Measurements from ENCODE around the gene CCDC110.

Gene CCDC110

DNA sequence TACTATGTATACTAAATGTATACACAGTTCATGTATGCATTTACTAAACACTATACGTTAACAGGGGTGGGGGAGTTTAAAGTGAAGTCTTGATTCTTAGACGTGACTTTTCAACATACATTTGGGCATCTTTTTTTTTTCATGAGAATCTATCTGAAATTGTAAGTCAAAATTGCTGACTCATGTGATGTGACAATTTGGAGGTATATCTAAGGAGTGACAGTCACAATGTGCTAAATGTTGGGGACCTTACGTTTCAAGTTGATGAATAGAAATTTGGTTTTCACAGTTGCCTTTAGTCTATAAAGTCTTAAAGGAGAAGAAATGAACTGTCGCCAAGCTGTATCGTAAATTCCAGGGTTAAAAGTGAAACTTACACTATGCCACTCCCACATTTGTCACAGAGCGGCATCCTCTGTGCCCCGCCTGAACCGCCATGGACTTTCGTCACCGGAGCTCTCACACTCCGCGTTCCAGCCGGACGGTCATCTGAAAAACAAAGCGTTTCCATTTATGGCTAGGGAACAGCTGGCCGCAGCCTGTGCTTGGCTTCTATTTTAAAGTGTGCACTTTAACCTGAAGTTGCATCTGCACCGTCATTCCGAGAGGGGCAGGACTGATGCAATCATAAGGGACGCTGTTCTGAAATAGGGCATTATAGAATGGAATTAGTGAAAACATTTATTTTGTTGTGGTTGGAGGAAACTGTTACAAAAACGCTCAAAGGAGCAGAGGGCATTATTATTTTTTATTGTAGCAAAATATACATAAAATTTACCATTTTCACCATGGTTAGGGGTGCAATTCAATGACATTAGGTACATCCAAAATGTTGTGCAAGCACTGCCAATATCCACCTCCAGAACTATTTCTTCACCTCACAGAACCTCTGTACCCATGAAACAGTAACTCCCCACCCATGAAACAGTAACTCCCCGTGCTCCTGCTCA lies 32.8 kb upstream of the CCDC110 start:
- no peak for TF ChIP-seq CTCF (IDR thresholded peaks at IDR 0.05; ENCODE audit: control extremely low read depth, extremely low read depth, low read depth, missing control alignments)
- CTCF ChIA-PET, result no interaction called here
- DNase-seq (ENCODE audit: extremely low spot score), result no peak
- POLR2A ChIA-PET, result no interaction called here

- TF ChIP-seq CTCF (IDR thresholded peaks at IDR 0.05; ENCODE audit: control extremely low read depth, extremely low read depth, low read depth, missing control alignments), result no peak
- ChIA-PET POLR2A (no interaction called here), CTCF (interaction anchor here (1.1 to 1.4 kb wide), 2 partner anchors 11 to 29 kb away, joined by 3 to 5 read pairs; no protein-coding TSS in a partner anchor)
- DNase-seq (ENCODE audit: extremely low spot score), result no peak
Measured at GRCh38 chr4:185502386-185502785, 30.9 kb upstream of the CCDC110 start.

GRCh38 chr4:185500576-185500975 lies 29.0 kb upstream of the CCDC110 start:
- ChIA-PET CTCF (no interaction called here), POLR2A (no interaction called here)
- no peak for DNase-seq (ENCODE audit: extremely low spot score)
- TF ChIP-seq CTCF (IDR thresholded peaks at IDR 0.05; ENCODE audit: control extremely low read depth, extremely low read depth, low read depth, missing control alignments), result no peak

DNA sequence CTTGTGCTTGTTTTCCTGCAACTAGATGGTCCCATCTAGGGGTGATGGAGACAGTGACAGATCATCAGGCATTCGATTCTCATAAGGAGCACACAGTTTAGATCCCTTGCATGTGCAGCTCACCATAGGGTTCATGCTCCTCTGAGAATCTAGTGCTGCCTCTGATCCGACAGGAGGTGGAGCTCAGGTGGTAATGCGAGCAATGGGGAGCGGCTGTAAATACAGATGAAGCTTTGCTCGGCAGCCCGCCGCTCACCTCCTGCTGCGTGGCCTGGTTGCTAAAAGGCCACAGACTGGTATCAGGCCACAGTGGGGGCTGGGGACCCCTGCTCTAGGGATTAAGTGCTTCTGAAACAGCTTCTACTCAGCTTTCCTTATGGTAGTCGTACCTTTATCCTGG lies 28.5 kb upstream of the CCDC110 start:
- POLR2A ChIA-PET, result no interaction called here
- DNase-seq (ENCODE audit: extremely low spot score), result no peak
- CTCF ChIA-PET, result no interaction called here
- no peak for TF ChIP-seq CTCF (IDR thresholded peaks at IDR 0.05; ENCODE audit: control extremely low read depth, extremely low read depth, low read depth, missing control alignments)

DNA sequence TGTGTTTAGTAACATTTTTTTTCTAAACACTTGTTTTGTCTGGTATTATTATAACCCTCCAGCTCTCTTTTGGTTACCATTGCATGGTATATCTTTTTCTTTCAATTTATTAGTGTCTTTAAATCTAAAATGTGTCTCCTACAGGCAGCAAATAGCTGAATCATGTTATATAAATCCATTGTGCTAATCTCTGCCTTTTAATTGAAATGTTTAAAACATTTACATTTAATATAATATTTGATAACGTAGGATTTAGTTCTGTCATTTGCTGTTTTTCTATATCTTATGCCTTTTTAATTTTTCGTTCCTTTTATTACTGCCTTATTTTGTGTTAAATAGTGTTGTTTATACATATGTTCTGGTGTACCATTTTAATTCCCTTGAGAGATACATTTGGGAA lies 17.1 kb upstream of the CCDC110 start:
- DNase-seq (ENCODE audit: extremely low spot score), result no peak
- ChIA-PET CTCF (interaction anchor here (0.9 kb wide), 2 partner anchors 10 to 25 kb away, joined by 3 to 5 read pairs; no protein-coding TSS in a partner anchor), POLR2A (no interaction called here)
- no peak for TF ChIP-seq CTCF (IDR thresholded peaks at IDR 0.05; ENCODE audit: control extremely low read depth, extremely low read depth, low read depth, missing control alignments)

- no peak for DNase-seq (ENCODE audit: extremely low spot score)
- CTCF ChIA-PET, result interaction anchor here (0.7 to 2.2 kb wide), 4 partner anchors 9 to 32 kb away, joined by 3 to 6 read pairs (median 3); partner anchors contain the start of gene CCDC110
- TF ChIP-seq CTCF (IDR thresholded peaks at IDR 0.05; ENCODE audit: control extremely low read depth, extremely low read depth, low read depth, missing control alignments), result no peak
- POLR2A ChIA-PET, result no interaction called here
Measured at GRCh38 chr4:185481401-185481800, 9.9 kb upstream of the CCDC110 start.

Data from GM10248 (cell line).